ENCODE data around the gene BAZ2B.

Gene BAZ2B

DNA sequence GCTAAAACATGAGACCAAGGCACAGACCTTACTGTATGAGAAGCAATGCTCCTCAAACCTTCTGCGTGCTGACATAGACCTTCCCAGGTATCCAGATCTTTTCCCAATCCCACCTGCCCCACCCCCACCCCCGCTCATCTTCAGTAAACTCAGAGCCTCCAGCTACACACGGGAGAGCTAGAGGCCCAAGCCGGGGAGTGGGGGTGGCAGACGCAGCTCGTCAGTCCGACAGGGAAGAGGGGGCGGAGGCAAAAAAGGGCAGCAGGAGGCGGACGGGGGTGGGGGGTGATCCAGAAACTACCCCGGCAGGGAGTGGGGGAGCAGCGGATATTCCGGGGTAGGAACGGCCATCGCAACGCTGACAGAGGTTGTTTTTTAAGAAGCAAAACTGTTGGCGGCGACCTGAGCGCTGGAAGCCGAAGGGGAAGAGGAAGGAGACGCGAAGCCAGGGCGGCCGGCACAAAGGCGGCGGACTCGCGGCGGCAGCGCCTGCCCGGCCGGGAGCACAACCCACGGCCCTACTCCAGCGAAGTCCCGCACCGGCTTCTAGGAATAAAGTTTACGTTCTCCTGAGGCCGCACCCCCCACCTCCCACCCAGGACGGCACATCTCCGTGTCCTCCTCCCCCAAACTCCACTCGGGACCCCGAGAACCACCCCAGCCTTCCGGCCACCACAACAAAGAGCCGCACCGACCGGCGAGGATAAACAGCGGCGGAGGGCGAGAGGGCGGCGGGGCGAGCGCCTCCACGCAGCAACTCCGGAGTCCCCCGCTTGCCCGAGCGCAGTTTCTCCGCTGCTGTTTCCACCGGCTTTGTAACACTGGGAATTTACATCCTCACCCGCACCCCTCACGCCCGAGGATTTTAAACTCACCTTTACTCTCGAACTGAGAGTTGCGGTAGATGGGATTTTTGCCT, 722 bp downstream of the BAZ2B start:
- DNase-seq (ENCODE audit: low read depth in 2 of 2): peak in 1 of 2 donors; percentile 18

DNA sequence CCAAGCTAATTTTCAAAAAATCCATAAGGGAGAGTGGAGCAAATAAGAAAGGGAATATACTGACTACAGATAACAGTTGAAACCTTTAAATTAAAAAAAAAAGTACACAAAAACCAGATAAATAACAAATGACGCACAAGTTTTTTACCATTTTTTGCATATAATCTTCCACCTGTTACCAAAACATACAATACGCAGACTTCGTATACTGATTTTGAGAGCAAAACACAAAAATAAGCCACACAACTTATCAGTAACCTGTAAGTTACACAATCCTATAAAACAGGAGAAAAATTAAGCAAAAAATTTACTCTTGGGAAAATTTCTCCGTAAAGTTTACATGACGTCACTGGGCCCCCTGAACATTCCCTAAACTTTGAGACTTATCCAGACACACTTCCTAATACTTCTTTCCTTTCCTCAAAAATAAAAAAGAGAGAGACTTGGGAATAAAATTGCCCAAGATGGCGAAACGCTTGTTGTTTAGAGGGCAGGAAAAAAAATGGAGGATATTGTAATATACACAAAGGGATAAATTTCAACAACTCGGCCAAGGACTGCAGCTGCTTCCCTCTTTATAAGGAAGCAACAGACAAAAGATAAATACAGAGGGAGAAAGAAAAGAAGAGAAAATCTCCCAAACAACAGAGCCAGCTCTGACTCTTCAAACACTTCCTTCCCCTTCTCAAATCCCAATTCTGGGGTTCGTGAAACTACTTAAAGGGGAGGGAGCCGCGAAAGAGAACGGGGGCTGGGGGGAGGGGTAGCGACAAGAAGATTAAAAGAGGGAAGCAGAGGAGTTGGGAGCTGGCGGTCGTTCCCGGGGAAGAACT, 1.6 kb downstream of the BAZ2B start:
- DNase-seq (ENCODE audit: low read depth in 2 of 2): no peak

DNA sequence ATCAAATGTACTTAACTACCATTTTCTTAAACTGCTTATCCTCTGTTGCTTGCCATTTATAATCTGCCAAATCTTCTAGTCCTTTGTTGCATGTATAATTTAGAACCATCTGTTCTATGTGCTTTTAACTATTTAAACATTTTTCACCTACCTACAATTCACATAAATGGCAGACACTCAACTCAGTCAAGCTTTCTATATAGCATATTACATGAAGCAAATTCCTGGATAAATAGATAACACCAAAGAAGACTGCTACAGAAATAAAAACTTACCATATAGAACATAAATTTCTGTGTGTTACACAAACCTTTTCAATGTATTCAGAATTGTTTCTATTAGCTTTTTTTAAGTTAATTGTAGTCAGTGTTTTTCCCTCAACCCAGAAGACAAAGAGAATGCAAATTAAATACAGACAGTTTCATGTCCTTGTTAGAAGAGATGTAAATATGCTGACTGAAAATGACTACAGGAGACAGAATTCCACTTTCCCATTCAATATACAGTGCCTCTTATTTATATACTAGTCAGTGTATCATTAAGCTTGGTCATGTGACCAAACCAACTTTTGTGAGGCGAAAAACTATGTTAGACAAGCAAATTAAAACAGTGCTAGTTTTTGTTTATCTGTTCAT, 2.6 kb downstream of the BAZ2B start:
- DNase-seq (ENCODE audit: low read depth in 2 of 2): no peak

DNA sequence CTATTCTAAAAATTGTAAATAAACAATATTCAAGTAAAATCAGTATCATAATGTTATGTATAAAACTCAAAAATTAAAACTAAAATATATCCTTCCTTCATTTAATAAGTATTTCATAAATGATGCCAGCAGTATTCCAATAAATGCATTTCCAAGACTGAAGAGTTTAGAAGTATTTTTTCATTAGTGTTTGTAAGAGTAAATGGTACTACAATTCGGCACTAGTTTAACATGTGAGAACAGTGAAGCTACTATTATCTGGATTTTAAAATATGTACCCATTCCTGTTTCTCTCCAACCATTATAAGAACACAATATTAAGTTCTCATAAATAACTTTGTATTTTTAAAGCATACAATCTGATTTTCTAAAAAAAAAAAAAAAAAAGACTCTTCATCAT, 3.3 kb downstream of the BAZ2B start:
- DNase-seq (ENCODE audit: low read depth in 2 of 2): no peak

DNA sequence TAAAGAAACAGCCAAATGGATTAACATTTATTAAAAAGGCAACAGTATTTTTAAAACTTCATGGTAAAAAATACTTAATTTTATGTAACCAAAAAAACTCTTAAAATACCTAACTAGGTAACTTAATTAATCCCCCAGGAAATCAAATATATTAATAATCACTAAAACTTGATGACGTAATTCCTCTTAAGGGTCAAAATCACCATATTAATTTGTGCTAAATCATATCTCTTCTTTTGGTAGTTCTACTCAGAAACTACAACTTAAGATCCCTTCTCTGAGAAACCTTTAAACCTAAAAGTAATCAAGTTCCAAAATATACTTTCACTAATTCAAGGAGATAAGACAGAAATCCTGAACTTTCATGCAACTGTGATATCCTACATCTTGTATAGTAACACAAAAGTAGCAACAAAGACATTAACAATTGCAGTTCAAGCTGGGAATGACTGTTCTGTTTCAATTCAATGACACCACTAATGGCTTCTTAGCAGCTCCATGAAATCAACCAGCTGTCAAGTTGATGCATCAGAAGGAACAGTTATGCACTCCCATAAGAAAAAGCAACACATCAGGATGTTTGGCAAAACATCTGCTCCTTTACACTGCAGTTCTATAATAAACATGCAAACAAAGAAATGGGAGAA, 4.0 kb downstream of the BAZ2B start:
- DNase-seq (ENCODE audit: low read depth in 2 of 2): no peak

DNA sequence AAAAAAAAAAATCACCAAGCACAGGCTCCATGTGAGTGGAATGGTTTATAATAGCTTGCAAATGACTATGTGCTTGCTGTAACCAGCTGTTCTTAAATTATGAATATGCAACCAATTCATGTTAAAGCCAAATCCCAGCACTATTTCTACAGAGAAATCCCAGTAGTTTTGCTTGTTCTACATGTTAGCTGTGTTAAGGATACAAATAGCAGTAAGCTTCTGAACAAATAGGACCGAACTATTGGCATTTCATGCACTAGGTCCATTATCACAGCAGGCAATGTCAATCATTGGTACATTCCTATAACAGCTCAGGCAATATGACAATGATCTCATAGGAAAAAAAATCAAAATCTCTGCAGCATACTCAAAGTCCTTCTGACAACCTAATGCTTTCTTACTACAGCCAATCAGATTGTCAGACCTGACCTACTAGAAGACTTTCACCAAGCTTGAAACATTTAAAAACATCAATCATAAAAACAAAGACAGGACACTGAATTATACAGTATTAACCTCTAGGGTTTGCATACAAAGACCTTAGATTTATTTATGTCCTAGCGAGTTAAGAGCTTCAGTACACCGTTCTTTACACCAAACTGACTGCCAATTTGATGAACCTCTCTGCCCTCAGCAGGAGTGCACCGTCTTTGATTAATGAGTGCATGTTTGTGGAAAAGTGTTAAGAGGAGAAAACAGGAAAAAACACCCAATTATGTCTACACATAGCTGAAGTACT, 6.4 kb downstream of the BAZ2B start:
- no peak for DNase-seq (ENCODE audit: low read depth in 2 of 2)

DNA sequence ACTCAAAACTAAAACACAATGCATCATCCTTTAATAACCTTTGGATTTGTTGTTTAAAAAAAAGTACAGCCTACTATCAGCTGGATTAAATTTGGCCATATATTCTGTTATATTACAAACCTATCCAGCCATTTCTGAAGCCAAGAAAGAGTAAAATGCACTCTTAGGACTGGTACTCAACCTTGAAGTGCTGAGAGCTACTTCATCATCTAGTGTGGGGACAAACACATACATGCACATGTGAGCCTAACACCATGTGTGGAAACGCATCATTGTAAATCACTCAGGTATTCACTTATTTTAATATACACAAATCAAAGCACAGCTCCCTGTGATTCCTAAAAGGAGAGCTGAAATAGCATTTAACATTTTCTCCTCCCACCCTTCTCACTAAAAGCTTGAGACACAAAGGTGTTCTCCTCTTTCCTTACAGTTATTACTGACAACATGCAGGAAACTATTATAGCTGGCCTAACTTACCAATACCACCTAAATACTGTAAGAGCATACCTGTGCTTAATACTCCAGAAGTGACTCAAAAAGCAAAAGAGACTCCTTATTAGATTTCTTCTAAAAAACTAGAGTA, 7.5 kb downstream of the BAZ2B start:
- no peak for DNase-seq (ENCODE audit: low read depth in 2 of 2)

DNA sequence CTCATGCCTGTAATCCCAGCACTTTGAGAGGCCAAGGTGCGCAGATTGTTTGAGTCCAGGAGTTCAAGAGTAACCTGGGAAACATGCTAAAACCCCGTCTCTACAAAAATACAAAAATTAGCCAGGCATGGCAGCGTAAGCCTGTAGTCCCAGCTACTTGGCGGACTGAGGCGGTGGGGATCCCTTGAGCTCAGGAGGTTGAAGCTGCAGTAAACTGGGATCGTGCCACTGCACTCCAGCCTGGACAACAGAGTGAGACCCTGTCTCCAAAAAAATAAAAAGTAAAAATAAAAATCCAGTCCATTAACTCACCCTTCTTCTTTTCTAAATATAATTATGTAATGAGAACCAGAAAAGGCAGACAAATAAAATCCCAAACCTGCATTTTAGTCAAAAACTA, 8.2 kb downstream of the BAZ2B start:
- DNase-seq (ENCODE audit: low read depth in 2 of 2): no peak

DNA sequence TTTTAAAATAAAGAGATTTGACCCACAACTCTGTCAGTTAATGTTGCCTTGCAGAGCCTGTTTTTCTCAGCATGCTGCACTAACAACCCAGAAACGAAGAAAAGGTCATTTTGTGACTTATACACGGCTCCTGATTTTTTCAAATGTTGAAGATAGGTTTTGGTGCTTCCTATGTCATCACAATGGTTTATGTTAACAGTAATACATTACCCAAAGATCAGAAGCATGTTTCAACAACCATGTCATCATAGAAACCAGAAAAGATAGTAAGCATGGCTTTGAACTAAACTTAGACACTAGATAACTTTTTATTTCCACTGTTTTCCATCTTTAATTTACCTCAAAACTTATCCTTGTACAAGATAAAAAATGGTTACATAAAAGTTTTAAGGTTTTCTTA, 10.1 kb downstream of the BAZ2B start:
- no peak for DNase-seq (ENCODE audit: low read depth in 2 of 2)

DNA sequence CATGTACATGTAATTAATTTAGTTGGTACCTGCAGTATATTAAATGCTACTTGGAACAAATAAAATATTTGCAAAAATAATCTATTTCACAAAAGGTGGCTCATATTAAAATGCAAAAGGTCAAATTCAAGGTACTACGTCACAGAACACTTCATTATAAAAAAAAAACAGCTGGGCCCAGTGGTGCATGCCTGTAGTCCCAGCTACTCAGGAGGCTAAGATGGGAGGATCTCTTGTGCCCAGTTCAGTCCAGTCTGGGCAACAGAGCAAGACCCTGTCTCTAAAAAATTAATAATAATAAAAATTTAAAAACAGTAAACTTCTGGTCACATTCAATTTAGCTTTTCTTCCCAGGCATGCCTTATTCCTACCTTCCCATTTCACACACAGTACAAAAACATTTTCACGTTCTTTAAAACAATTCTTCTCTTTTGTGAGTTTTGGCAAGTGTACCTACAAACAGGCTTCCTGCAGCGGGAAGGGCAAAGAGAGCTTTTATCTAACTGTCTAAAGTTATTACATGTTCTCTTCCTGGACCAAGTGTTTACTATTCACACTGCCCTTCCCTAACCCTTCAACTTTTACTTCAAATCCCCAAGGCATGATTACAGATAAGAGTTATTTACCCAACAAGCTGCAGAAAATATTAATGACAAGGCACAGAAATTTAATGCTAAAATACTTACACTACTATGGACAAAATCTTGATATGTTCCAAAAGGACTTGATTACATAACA, 10.7 kb downstream of the BAZ2B start:
- DNase-seq (ENCODE audit: low read depth in 2 of 2): no peak

DNA sequence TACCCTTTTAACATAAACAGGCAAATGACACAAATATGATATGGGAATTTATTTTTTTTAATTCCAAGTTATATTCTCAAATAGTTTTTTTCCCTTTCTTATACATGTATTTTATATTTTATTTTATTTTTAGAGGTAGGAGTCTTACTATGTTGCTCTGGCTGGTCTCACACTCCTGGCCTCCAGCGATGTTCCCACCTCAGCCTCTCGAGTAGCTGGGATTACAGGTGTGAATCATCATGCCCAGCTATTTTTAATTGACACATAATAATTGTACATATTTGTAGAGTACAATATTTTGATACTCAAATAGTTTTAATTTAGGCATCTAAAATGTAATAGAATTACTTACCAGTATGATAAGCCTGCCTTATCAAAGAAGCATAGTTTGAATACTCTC, 12.2 kb downstream of the BAZ2B start:
- DNase-seq (ENCODE audit: low read depth in 2 of 2): no peak

DNA sequence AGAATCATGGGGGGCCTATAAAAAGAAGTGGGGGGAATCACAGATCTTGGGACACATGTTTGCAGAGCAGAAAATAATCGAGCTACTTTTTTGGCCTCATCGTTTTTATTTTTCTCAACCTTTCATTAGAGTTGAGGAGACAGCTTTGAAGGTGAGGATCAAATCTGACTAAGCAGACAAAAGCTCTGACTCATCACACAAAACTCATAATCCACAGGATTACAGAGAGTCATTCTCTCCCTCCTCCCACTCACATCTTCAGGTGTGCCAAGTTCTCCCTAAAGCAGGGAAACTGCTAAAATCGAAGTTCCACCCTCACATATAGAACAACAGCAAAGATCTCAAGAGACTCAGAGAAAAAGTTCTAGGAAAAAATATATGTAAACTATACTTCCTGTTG, 15.6 kb downstream of the BAZ2B start:
- no peak for DNase-seq (ENCODE audit: low read depth in 2 of 2)

DNA sequence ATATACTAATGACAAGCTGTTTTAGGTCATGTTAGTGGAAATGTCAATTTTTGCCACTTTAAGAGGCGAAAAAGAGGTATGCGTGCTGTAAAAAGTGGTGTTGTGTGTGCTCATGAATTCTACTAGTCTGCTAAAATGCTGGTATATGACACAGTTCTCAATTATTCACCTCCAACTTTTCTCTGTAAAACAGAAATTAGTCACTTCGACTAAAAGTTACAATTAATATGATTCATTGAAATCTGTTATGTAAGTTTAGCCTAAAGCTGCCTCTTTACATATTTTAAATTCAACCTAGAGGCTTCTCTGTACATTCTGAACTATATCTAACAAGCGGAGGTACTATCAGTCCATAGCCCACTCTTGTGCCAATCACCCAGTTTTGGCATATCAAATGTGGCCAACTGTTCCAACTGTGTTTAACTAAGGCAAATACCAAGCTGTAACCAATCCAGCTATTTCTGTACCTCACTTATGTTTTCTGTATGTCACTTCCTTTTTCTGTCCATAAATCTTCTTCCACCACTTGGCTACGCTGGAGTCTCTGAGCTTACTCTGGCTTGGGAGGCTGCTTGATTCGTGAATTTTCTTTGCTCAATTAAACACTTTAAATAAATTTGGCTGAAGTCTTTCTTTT, 20.8 kb downstream of the BAZ2B start:
- no peak for DNase-seq (ENCODE audit: low read depth in 2 of 2)

DNA sequence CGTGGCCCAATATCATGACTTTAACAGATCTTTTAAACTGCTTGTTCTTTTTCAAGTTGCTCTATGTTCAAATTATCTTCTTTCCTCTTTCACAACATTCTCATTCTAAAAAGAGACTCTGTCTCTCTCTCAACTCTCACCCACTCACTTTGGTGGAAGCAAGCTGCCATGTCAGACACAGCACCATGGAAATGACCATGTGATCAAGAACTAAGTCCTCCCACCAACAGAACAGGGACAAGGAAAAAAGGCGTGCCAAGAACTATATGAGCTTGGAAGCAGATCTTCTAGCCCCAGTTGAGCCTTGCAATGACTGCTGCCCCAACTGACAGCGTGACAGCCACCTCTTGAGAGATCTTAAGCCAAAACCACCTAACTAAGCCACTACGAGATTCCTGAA, 23.9 kb downstream of the BAZ2B start:
- DNase-seq (ENCODE audit: low read depth in 2 of 2): no peak

DNA sequence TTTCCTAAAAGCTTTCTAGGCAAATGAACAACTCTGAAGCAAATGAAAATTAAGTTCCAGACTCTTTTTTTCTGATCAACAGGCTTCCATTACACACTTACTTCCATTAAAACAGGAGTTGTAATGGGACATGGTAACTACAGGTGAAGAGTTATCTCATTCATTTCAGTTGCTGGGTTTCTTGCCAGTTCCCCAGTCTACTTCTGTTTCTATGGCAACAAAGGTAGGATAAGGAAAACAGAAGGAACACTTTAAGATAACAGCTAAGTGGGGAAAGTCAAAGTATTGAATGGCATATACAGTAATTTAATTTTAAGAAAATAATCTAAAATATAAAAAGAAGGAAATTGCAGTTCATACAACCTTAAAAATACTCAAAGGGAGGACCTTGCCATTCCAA, 25.1 kb downstream of the BAZ2B start:
- DNase-seq (ENCODE audit: low read depth in 2 of 2): no peak

DNA sequence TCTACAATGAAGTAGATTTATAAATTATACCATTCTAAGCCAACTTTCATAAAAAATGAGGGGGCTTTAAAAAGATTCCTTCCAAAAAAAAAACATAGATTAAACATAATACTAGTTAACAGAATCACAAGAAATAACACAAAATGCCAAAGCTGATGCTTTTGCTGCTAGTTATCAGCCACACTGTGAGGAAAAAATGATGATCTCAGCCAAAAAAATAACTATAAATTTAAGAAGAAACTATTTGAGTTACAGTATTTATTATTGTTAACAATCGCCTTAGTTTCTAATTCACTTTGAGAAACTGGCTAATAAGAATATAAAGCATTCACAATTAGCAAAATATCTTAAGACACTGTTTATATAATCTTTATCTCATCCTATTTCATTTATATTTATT, 27.1 kb downstream of the BAZ2B start:
- DNase-seq (ENCODE audit: low read depth in 2 of 2): no peak

DNA sequence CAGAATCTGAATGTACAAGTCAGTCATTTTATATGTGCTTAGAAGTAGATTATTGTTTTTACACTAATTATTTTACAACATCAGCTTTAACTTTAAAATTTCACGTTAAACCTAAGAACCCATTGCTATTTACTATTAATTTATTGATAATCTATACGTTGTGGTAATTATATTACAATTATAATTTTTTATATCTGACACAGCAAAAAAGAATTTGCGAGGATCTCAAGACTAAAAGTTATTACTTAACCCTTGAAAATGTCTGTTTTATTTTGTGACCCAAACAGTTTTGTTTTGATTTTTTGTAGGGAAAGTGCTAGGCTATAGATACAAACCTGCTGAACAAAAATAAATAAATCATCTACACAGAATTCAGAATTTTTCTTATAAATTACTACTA, 30.3 kb downstream of the BAZ2B start:
- DNase-seq (ENCODE audit: low read depth in 2 of 2): no peak

DNA sequence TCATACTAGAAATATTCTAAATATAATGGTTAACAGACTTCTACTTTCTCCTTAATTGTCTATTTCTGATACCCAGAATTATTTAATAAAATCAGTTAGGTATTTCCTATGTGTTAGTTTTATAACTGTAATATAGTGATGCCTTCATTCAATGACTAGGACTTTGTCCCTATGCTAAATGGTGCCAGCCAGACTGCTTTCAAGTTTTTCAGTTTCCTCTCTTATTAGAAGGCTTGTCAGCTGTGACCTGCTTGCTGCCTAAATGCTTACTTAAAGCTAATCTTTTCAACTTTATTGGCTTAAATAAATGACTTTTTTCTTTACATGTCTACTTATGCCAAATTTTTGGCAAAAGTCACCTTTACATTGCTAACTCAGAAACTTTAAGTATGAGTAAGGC, 30.7 kb downstream of the BAZ2B start:
- DNase-seq (ENCODE audit: low read depth in 2 of 2): no peak

DNA sequence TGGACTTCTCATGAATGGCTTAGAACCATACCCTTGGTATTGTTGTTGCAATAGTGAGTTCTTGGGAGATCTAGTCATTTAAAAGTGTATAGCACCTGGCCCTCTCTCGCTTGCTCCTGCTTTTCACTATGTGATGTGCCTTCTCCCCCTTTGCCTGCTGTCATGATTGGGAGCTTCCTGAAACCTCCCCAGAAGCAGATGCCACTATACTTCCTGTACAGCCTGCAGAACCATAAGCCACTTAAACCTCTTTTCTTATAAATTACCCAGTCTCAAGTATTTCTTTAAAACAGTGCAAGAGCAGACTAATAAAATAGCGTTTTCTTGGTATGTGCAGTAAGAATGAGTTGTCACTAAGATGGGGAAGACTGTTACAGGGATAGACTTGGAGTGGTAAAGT, 31.6 kb downstream of the BAZ2B start:
- no peak for DNase-seq (ENCODE audit: low read depth in 2 of 2)

Data from stimulated activated CD8-positive, alpha-beta memory T cell treated with anti-CD3 and anti-CD28 coated beads, Interleukin-2, amount 100 ng/mL, for 1 hour (primary cell).